HCT116 (cell line): ENCODE data around the gene EVI5. TPM values are rescaled to one million over a fixed set of nuclear protein-coding genes. Genes with fewer than 3 reads are reported as not detected.

Experiments used
- ATAC-seq: fragments of 200-7000 bp; cut with Tn5 transposase; 2 replicates; pipeline ENCODE4 v1.9.1; 2020; ENCODE audit warnings: mild to moderate bottlenecking, moderate library complexity
- BruUV-seq: library from RNA; stranded (reverse); fragments of 400-500 nt; replicated peaks from 2 replicates; lab custom pipeline; 2021; lab: Mats Ljungman, UMichigan
- CTCF ChIA-PET: fragments of 300-600 bp; sonication (Branson Sonifier 250); formaldehyde crosslinking; loops from one replicate; lab custom pipeline; 2021; ENCODE audit warnings: antibody characterized with exemption; lab: Charles Lee
- POLR2A ChIA-PET: fragments of 300-600, 350-600 bp; sonication (Branson Sonifier 250); formaldehyde crosslinking; loops from one replicate; lab custom pipeline; 2021; ENCODE audit warnings: antibody characterized with exemption; lab: Charles Lee
- RAD21 ChIA-PET, 2 experiments: fragments of 300-600 bp; sonication (Branson Sonifier 250); formaldehyde crosslinking; loops; one replicate each; lab custom pipeline; 2023; ENCODE audit warnings: low total read pairs in 2 of 2; ENCODE audit not compliant: uncharacterized antibody in 2 of 2, unreplicated experiment in 2 of 2, low non-redundant PET in 1 of 2; lab: Charles Lee
- DNase-seq: peaks from one replicate; pipeline ENCODE4 v3.0.0-alpha.2; 2010; ENCODE audit warnings: low read depth, low spot score
- H2AFZ ChIP-seq: fragments of 200-600 bp; shearing (Covaris generic), sonication (generic); 2 replicates; pipeline ENCODE4 v1.6.1; 2017; ENCODE audit warnings: low read depth, mixed run types, mixed read lengths, antibody characterized with exemption, low read length; ENCODE audit not compliant: poor library complexity, severe bottlenecking
- H3K27ac ChIP-seq: 2 replicates; pipeline ENCODE4 v1.5.1; 2012; ENCODE audit warnings: low read depth, low read length
- H3K27me3 ChIP-seq: fragments of 200-600 bp; sonication (generic); 2 replicates; pipeline ENCODE4 v1.6.1; 2016; ENCODE audit warnings: mixed run types, low read length, mixed read lengths; ENCODE audit not compliant: insufficient read depth
- H3K36me3 ChIP-seq, 2 experiments: fragments of 200-500 bp in 1 of 2; fragments of 200-600 bp in 1 of 2; sonication (Bioruptor generic) in 1 of 2; sonication (generic) in 1 of 2; 2 replicates each; pipeline versions ENCODE4 v1.5.1 to v1.6.1; 2014 to 2016; ENCODE audit warnings: low read length in 2 of 2, inconsistent platforms in 1 of 2, mixed read lengths in 1 of 2, mixed run types in 1 of 2; ENCODE audit not compliant: insufficient read depth in 2 of 2, control insufficient read depth in 1 of 2
- H3K4me1 ChIP-seq, 2 experiments: fragments of 200-600 bp in 1 of 2; sonication (generic) in 1 of 2; 2 replicates each; pipeline versions ENCODE4 v1.5.1 to v1.6.1; 2012 to 2017; ENCODE audit warnings: low read length in 2 of 2, inconsistent platforms in 1 of 2, mild to moderate bottlenecking in 1 of 2, mixed read lengths in 1 of 2, mixed run types in 1 of 2, moderate library complexity in 1 of 2; ENCODE audit not compliant: insufficient read depth in 2 of 2, control insufficient read depth in 1 of 2
- H3K4me2 ChIP-seq: fragments of 200-600 bp; sonication (generic); 2 replicates; pipeline ENCODE4 v1.6.1; 2017; ENCODE audit warnings: mixed run types, low read length, mixed read lengths
- H3K4me3 ChIP-seq, 2 experiments: fragments of 200-600 bp in 1 of 2; sonication (generic) in 1 of 2; replicated peaks in 1 of 2; 2 replicates each; pipeline ENCODE4 v1.5.1; 2011 to 2016; ENCODE audit warnings: low read length in 2 of 2, control low read depth in 1 of 2, low read depth in 1 of 2, mild to moderate bottlenecking in 1 of 2, mixed read lengths in 1 of 2, mixed run types in 1 of 2
- H3K79me2 ChIP-seq: fragments of 200-600 bp; sonication (generic); 2 replicates; pipeline ENCODE4 v1.6.1; 2017; ENCODE audit warnings: mild to moderate bottlenecking, mixed run types, low read length, moderate library complexity, mixed read lengths; ENCODE audit not compliant: insufficient read depth
- H3K9ac ChIP-seq: fragments of 200-600 bp; sonication (generic); 2 replicates; pipeline ENCODE4 v1.6.1; 2016; ENCODE audit warnings: low read length, mixed read lengths
- H3K9me2 ChIP-seq: fragments of 200-600 bp; sonication (generic), shearing (Covaris generic); 2 replicates; pipeline ENCODE4 v1.6.1; 2017; ENCODE audit warnings: mixed run types, mild to moderate bottlenecking, moderate library complexity; ENCODE audit not compliant: insufficient read depth
- H3K9me3 ChIP-seq, 2 experiments: fragments of 200-500 bp in 1 of 2; fragments of 200-600 bp in 1 of 2; sonication (Bioruptor generic) in 1 of 2; sonication (generic) in 1 of 2; 2 replicates each; pipeline ENCODE4 v1.6.1; 2014 to 2017; ENCODE audit warnings: low read length in 2 of 2, mixed read lengths in 2 of 2, inconsistent platforms in 1 of 2, low read depth in 1 of 2, mild to moderate bottlenecking in 1 of 2, mixed run types in 1 of 2, moderate library complexity in 1 of 2; ENCODE audit not compliant: control insufficient read depth in 1 of 2, insufficient read depth in 1 of 2
- H4K20me1 ChIP-seq: fragments of 200-600 bp; sonication (generic), shearing (Covaris generic); 2 replicates; pipeline ENCODE4 v1.6.1; 2017; ENCODE audit warnings: mixed run types, mild to moderate bottlenecking, moderate library complexity; ENCODE audit not compliant: insufficient read depth
- CBX3 ChIP-seq: IDR thresholded peaks from 2 replicates; pipeline ENCODE4 v1.6.1; 2012; ENCODE audit warnings: low read depth
- ELF1 ChIP-seq: IDR thresholded peaks from 2 replicates; pipeline ENCODE4 v1.6.1; 2012; ENCODE audit warnings: low read depth, borderline replicate concordance
- EZH2phosphoT487 ChIP-seq: fragments of 200-600 bp; IDR thresholded peaks from 2 replicates; pipeline ENCODE4 v1.6.1; 2018; ENCODE audit warnings: antibody characterized with exemption, borderline replicate concordance
- FOSL1 ChIP-seq: IDR thresholded peaks from 2 replicates; pipeline ENCODE4 v1.6.1; 2012; ENCODE audit warnings: low read depth
- POLR2AphosphoS5 ChIP-seq: IDR thresholded peaks from 2 replicates; pipeline ENCODE4 v1.6.1; 2011; ENCODE audit warnings: mild to moderate bottlenecking, low read depth, low read length, moderate library complexity
- RAD21 ChIP-seq: IDR thresholded peaks from 2 replicates; pipeline ENCODE4 v1.6.1; 2012; ENCODE audit warnings: low read depth, mild to moderate bottlenecking
- SIN3A ChIP-seq: IDR thresholded peaks from 2 replicates; pipeline ENCODE4 v1.6.1; 2012; ENCODE audit warnings: low read depth
- SRF ChIP-seq: IDR thresholded peaks from 2 replicates; pipeline ENCODE4 v1.6.1; 2012; ENCODE audit warnings: low read depth
- TCF7L2 ChIP-seq: IDR thresholded peaks from 2 replicates; pipeline ENCODE4 v1.7.0; 2011; ENCODE audit warnings: borderline replicate concordance, inconsistent platforms; ENCODE audit not compliant: insufficient read depth, insufficient read length; ENCODE audit errors: extremely low read depth
- ZFX ChIP-seq: fragments of 450-650 bp; IDR thresholded peaks from 2 replicates; pipeline ENCODE4 v1.6.1; 2017
- ZNF274 ChIP-seq: fragments of 200-500 bp; sonication (Bioruptor generic); IDR thresholded peaks from 2 replicates; pipeline ENCODE4 v1.6.1; 2014; ENCODE audit warnings: mild to moderate bottlenecking, low read depth, low read length, inconsistent platforms
- intact Hi-C: fragments of 100-400 bp; cut with micrococcal nuclease; formaldehyde crosslinking; loops from 2 replicates; pipeline ENCODE4 v1.10.0; 2022
- total RNA-seq: library from RNA; stranded (reverse); gene quantifications from one replicate; pipeline ENCODE4 v1.2.1, GENCODE V29; 2021; ENCODE audit not compliant: unreplicated experiment
- TF ChIP-seq, protein P1 (sequence below): IDR thresholded peaks from 2 replicates; pipeline ENCODE4 v1.6.1; 2012
- TF ChIP-seq, protein P2 (sequence below): IDR thresholded peaks from 2 replicates; pipeline ENCODE4 v1.6.1; 2011; ENCODE audit warnings: mild to moderate bottlenecking, low read length, moderate library complexity; ENCODE audit not compliant: insufficient replicate concordance; ENCODE audit errors: extremely low read depth
- TF ChIP-seq, protein P3 (sequence below), 3 experiments: fragments of 200-600 bp in 1 of 3; sonication (generic) in 1 of 3; IDR thresholded peaks in 2 of 3; conservative IDR thresholded peaks in 1 of 3; 2 replicates each; pipeline ENCODE4 v1.5.1; 2012 to 2017; ENCODE audit warnings: low read depth in 2 of 3, low read length in 2 of 3, antibody characterized with exemption in 1 of 3, borderline replicate concordance in 1 of 3, control low read depth in 1 of 3, mild to moderate bottlenecking in 1 of 3, mixed read lengths in 1 of 3, mixed run types in 1 of 3, moderate library complexity in 1 of 3; ENCODE audit not compliant: insufficient read depth in 1 of 3

EVI5 gene
- total RNA-seq, 1 experiment from 2014 or later = 21.8 TPM

DNA sequence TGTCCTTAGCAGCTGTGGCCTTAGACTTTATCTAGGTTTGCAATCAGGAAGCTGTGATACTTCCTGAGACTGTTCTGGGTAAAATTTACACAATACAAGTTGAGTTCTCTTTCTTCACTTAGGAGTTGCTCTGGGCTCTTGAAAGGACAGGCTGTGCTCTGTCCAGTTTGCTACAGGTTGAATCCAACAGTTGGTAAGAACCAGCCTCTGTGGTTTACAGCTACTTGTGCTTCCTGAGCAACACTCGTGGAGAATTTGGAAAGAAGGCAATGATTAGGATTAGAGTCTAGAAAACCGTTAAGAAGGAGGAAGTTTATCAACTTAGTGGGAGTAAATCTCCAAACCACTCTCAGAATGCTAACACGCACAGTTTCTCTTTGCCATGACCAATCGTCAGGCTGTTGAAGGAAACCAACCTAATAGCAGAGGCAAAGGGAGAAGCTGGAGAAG is 325.0 kb downstream of the EVI5 start:
- Histone ChIP-seq H3K27ac (no peak overlapping the region), H3K4me2 (no peak overlapping the region), H3K9ac (no peak overlapping the region), H4K20me1 (no peaks in the 10 kb centered on the region), H3K4me1 (no peaks in the 10 kb centered on the region), H3K79me2 (no peaks in the 10 kb centered on the region), H3K9me3 (no peaks in the 10 kb centered on the region), H3K36me3 (no peaks in the 10 kb centered on the region), H3K27me3 (no peaks in the 10 kb centered on the region), H3K9me2 (no peaks in the 10 kb centered on the region), H3K4me3 (no peak overlapping the region), H2AFZ (no peak overlapping the region)
- no peak for TF ChIP-seq ELF1
- TF ChIP-seq RAD21 = no peak
- TF ChIP-seq ZFX = no peak
- no peak for TF ChIP-seq EZH2phosphoT487
- TF ChIP-seq, protein P1, sequence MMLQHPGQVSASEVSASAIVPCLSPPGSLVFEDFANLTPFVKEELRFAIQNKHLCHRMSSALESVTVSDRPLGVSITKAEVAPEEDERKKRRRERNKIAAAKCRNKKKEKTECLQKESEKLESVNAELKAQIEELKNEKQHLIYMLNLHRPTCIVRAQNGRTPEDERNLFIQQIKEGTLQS = no peak
- TF ChIP-seq ZNF274 = no peak
- no peak for TF ChIP-seq POLR2AphosphoS5
- TF ChIP-seq, protein P2, sequence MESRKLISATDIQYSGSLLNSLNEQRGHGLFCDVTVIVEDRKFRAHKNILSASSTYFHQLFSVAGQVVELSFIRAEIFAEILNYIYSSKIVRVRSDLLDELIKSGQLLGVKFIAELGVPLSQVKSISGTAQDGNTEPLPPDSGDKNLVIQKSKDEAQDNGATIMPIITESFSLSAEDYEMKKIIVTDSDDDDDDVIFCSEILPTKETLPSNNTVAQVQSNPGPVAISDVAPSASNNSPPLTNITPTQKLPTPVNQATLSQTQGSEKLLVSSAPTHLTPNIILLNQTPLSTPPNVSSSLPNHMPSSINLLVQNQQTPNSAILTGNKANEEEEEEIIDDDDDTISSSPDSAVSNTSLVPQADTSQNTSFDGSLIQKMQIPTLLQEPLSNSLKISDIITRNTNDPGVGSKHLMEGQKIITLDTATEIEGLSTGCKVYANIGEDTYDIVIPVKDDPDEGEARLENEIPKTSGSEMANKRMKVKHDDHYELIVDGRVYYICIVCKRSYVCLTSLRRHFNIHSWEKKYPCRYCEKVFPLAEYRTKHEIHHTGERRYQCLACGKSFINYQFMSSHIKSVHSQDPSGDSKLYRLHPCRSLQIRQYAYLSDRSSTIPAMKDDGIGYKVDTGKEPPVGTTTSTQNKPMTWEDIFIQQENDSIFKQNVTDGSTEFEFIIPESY = no peak
- TF ChIP-seq, protein P3, sequence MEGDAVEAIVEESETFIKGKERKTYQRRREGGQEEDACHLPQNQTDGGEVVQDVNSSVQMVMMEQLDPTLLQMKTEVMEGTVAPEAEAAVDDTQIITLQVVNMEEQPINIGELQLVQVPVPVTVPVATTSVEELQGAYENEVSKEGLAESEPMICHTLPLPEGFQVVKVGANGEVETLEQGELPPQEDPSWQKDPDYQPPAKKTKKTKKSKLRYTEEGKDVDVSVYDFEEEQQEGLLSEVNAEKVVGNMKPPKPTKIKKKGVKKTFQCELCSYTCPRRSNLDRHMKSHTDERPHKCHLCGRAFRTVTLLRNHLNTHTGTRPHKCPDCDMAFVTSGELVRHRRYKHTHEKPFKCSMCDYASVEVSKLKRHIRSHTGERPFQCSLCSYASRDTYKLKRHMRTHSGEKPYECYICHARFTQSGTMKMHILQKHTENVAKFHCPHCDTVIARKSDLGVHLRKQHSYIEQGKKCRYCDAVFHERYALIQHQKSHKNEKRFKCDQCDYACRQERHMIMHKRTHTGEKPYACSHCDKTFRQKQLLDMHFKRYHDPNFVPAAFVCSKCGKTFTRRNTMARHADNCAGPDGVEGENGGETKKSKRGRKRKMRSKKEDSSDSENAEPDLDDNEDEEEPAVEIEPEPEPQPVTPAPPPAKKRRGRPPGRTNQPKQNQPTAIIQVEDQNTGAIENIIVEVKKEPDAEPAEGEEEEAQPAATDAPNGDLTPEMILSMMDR (IDR thresholded peaks at IDR 0.05 in 2 of 3, conservative IDR thresholded peaks at IDR 0.05 in 1 of 3; ENCODE audit: borderline replicate concordance in 1 of 3, insufficient read depth in 1 of 3, low read depth in 2 of 3, low read length in 2 of 3) = no peak
- no peak for TF ChIP-seq FOSL1
- TF ChIP-seq SRF = no peak
- TF ChIP-seq TCF7L2 = no peak
- TF ChIP-seq SIN3A = no peak
- no peak for TF ChIP-seq CBX3
- no TSS peak for BruUV-seq
- ATAC-seq (no peak), DNase-seq (no peak)
- ChIA-PET POLR2A (no interaction called here), RAD21 (no interaction called here), CTCF (no interaction called here)
- intact Hi-C loops = no loop called here

Other genes with a start within 250 kb of the EVI5 start
- 1,480 TPM for gene RPL5, start 46.9 kb upstream of the EVI5 start, total RNA-seq
- gene DIPK1A, start 176.4 kb upstream of the EVI5 start, total RNA-seq = 4.3 TPM